A549 (cell line): ENCODE results near the gene RALBP1. TPM values are rescaled to one million over a fixed set of nuclear protein-coding genes. Genes with fewer than 3 reads are reported as not detected.

Experiments used
- ATAC-seq, 2 experiments: fragments of 200-7000 bp in 1 of 2; fragments of >200 bp in 1 of 2; cut with Nextera tagmentation in 1 of 2; cut with Tn5 transposase in 1 of 2; 3 replicates each; pipeline versions ENCODE4 v1.8.0 to v1.9.1; 2018 to 2020; ENCODE audit warnings: mild to moderate bottlenecking in 1 of 2, moderate library complexity in 1 of 2
- CTCF ChIA-PET: fragments of 300-600 bp; sonication (Branson Sonifier 250); formaldehyde crosslinking; extraction: SDS; loops from one replicate; lab custom pipeline; 2021; ENCODE audit warnings: antibody characterized with exemption, inconsistent platforms; lab: Yijun Ruan, JAX
- POLR2A ChIA-PET: fragments of 350-600 bp; formaldehyde crosslinking; extraction: SDS; loops from one replicate; lab custom pipeline; 2021; ENCODE audit warnings: antibody characterized with exemption, inconsistent platforms; lab: Yijun Ruan, JAX
- DNase-seq, 2 experiments: peaks; one replicate each; pipeline versions ENCODE4 v3.0.0 to v3.0.0-alpha.2; 2011 to 2016; ENCODE audit warnings: low read depth in 1 of 2, low spot score in 1 of 2
- FAIRE-seq: peaks from 2 replicates; lab custom pipeline; 2011; peaks lifted over from hg19 to GRCh38; lab: Jason Lieb, UNC
- H3K27ac ChIP-seq, 2 experiments: fragments of >200 bp; sonication (Bioruptor Twin); formaldehyde crosslinking; 3 replicates each; pipeline ENCODE4 v1.5.1; 2016 to 2017
- H3K4me1 ChIP-seq: fragments of >200 bp; sonication (Bioruptor Twin); formaldehyde crosslinking; 3 replicates; pipeline ENCODE4 v1.6.1; 2016
- H3K4me2 ChIP-seq: fragments of >200 bp; sonication (Bioruptor Twin); formaldehyde crosslinking; 3 replicates; pipeline ENCODE4 v1.6.1; 2016
- H3K4me3 ChIP-seq: fragments of >200 bp; sonication (Bioruptor Twin); formaldehyde crosslinking; 3 replicates; pipeline ENCODE4 v1.5.1; 2016
- H3K9me3 ChIP-seq: fragments of >200 bp; sonication (Bioruptor Twin); formaldehyde crosslinking; 3 replicates; pipeline ENCODE4 v1.6.1; 2016
- BCL3 ChIP-seq: fragments of >200 bp; sonication (Bioruptor Twin); formaldehyde crosslinking; IDR thresholded peaks from 3 replicates; pipeline ENCODE4 v1.6.1; 2016
- CBX2 ChIP-seq: fragments of 200-600 bp; sonication (generic); IDR thresholded peaks from 2 replicates; pipeline ENCODE4 v1.6.1; 2016; ENCODE audit warnings: low read depth, mild to moderate bottlenecking, borderline replicate concordance
- CEBPB ChIP-seq, 2 experiments: fragments of >200 bp in 1 of 2; sonication (Bioruptor Twin) in 1 of 2; formaldehyde crosslinking in 1 of 2; IDR thresholded peaks; 2 replicates each; pipeline ENCODE4 v1.6.1; 2012 to 2016
- CHD2 ChIP-seq: fragments of 150-350 bp; IDR thresholded peaks from 2 replicates; pipeline ENCODE4 v1.6.1; 2014; ENCODE audit warnings: low read length; ENCODE audit not compliant: partially characterized antibody
- EHF ChIP-seq: fragments of 250-450 bp; sonication (Bioruptor Pico); IDR thresholded peaks from 2 replicates; pipeline ENCODE4 v1.5.0; 2020; ENCODE audit warnings: mild to moderate bottlenecking
- ELK1 ChIP-seq: fragments of 150-350 bp; IDR thresholded peaks from 2 replicates; pipeline ENCODE4 v1.6.1; 2014; ENCODE audit warnings: low read depth, mild to moderate bottlenecking, low read length
- FOSL2 ChIP-seq, 2 experiments: fragments of 450-650 bp in 1 of 2; fragments of >200 bp in 1 of 2; sonication (Bioruptor Twin) in 1 of 2; formaldehyde crosslinking; IDR thresholded peaks; 2 replicates each; pipeline versions ENCODE4 v1.5.0 to v1.6.1; 2016 to 2020; ENCODE audit warnings: mild to moderate bottlenecking in 1 of 2, moderate library complexity in 1 of 2
- HEYL ChIP-seq: fragments of 250-450 bp; sonication (Bioruptor Pico); IDR thresholded peaks from 2 replicates; pipeline ENCODE4 v1.8.0; 2021; ENCODE audit warnings: mild to moderate bottlenecking, moderate library complexity
- HOXB5 ChIP-seq: fragments of 250-450 bp; sonication (Bioruptor Pico); IDR thresholded peaks from 2 replicates; pipeline ENCODE4 v1.5.0; 2020; ENCODE audit warnings: mild to moderate bottlenecking, moderate library complexity
- JUN ChIP-seq, 2 experiments: fragments of >200 bp; sonication (Bioruptor Twin); formaldehyde crosslinking; IDR thresholded peaks; 2 replicates in 1 of 2; 3 replicates in 1 of 2; pipeline ENCODE4 v1.6.1; 2016 to 2017
- KDM1A ChIP-seq: fragments of 200-600 bp; sonication (generic); IDR thresholded peaks from 2 replicates; pipeline ENCODE4 v1.6.1; 2016; ENCODE audit warnings: low read depth, mild to moderate bottlenecking
- NPAS2 ChIP-seq: fragments of 250-450 bp; sonication (Bioruptor Pico); IDR thresholded peaks from 2 replicates; pipeline ENCODE4 v1.8.0; 2022; ENCODE audit warnings: mild to moderate bottlenecking, moderate library complexity, borderline replicate concordance
- PBX3 ChIP-seq: IDR thresholded peaks from 2 replicates; pipeline ENCODE4 v1.6.1; 2012
- TFCP2L1 ChIP-seq: fragments of 250-450 bp; sonication (Bioruptor Pico); IDR thresholded peaks from 2 replicates; pipeline ENCODE4 v1.5.0; 2021; ENCODE audit warnings: mild to moderate bottlenecking
- TP53 ChIP-seq: fragments of 250-450 bp; sonication (Bioruptor Pico); IDR thresholded peaks from 2 replicates; pipeline ENCODE4 v1.5.0; 2021; ENCODE audit warnings: mild to moderate bottlenecking, moderate library complexity
- ZC3H11A ChIP-seq: fragments of 450-650 bp; IDR thresholded peaks from 2 replicates; pipeline ENCODE4 v1.6.1; 2014; ENCODE audit warnings: antibody characterized with exemption, mild to moderate bottlenecking
- ZFP36 ChIP-seq: fragments of 450-650 bp; IDR thresholded peaks from 2 replicates; pipeline ENCODE4 v1.6.1; 2014; ENCODE audit warnings: borderline replicate concordance; ENCODE audit not compliant: partially characterized antibody
- WGBS: methylation state at CpG from one replicate; pipeline ENCODE4 v1.1.6; 2017; ENCODE audit errors: missing lambda C conversion rate; 5-methylcytosine and 5-hydroxymethylcytosine counted together
- polyA plus RNA-seq, 4 experiments: library from polyadenylated mRNA; depleted of rRNA in 3 of 4; stranded (reverse); fragments of >200 nt; fragmentation: RNase III in 1 of 4; extraction: RNeasy Plus Mini Kit Qiagen cat#74134 plus additional on column Dnase treatment in 1 of 4; gene quantifications; 2 replicates in 3 of 4; 3 replicates in 1 of 4; pipeline ENCODE4 v1.2.3, GENCODE V29; 2011 to 2017
- TF ChIP-seq, protein P1 (sequence below): IDR thresholded peaks from 2 replicates; pipeline ENCODE4 v1.6.1; 2012

RALBP1 gene
- polyA plus RNA-seq, 2 of the 4 experiments (the other 2 are of a cell fraction), result 35.6 to 38.2 TPM

- no peak for DNase-seq
- CTCF ChIA-PET, result no interaction called here
These were observed 51.1 kb downstream of the RALBP1 start for GRCh38 chr18:9526458-9526857.

DNA sequence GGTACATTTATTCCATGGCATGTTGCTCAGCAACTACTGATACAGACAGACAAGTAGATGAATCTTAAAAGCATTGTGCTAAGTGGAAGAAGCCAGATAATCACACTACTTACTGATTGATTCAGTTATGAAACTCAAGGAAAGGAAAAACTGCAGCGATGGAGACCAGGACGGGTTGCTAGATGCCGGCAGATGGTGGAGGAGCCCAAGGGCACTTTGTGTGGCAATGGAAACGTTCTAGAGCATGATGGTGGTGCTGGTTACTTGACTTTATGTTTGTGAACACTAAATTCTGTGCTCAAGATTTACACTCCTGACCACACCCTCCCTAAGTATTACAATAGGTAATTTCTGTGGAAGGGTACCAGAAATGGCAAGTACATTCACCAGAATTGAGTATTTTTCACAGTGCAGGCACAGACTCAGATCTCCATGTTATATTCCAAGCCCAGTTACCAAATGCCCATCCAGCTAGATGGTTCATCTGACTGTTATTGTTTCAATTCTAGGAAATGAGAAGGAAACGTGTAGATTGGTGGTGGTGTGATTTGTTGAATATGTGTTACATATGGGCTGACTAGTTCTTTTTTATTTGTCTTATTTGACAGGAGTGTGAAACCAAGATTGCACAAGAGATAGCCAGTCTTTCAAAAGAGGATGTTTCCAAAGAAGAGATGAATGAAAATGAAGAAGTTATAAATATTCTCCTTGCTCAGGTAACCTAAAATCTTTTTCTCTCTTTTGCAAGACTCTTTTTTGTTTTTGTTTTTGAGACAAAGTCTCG is 55.1 kb downstream of the RALBP1 start:
- CTCF ChIA-PET, result interaction anchor here (0.6 kb wide), 1 partner anchor 24 kb away, joined by 4 read pairs; no protein-coding TSS in a partner anchor
- no peak for DNase-seq
- POLR2A ChIA-PET, result no interaction called here
- 94% methylated on average over 6 of the region's 6 CpGs for WGBS
- peaks cover 5% of the 10 kb centered on the region; the same call in 1 of the 3 replicates for H3K9me3 ChIP-seq
- FAIRE-seq, result no peak
- ATAC-seq, result no peak
- TF ChIP-seq EHF (CRISPR knock-in tag) (no peak), TP53 (no peak), ELK1 (no peak), FOSL2 (IDR thresholded peaks at IDR 0.05) (no peak), FOSL2 (CRISPR knock-in tag; IDR thresholded peaks at IDR 0.05) (no peak), NPAS2 (CRISPR knock-in tag) (no peak), JUN (IDR thresholded peaks at IDR 0.05) (no peak), BCL3 (no peak), CBX2 (no peak), ZFP36 (no peak)
- no peak overlapping the region for H3K4me2 ChIP-seq
- H3K4me1 ChIP-seq, result 0 out of 3 replicates have a peak, but pooled peaks cover 4% of the 10 kb centered on the region
- no peak overlapping the region for H3K27ac ChIP-seq
- H3K4me3 ChIP-seq, result no peak overlapping the region

More at GRCh38 chr18:9526458-9526857, 51.1 kb downstream of the RALBP1 start:
- FAIRE-seq (no peak), ATAC-seq (no peak)
- Histone ChIP-seq H3K4me3 (no peak overlapping the region), H3K4me1 (no peaks in the 10 kb centered on the region), H3K27ac (no peak overlapping the region), H3K4me2 (no peak overlapping the region), H3K9me3 (peaks cover 5% of the 10 kb centered on the region; the same call in 1 of the 3 replicates)
- TF ChIP-seq EHF (CRISPR knock-in tag) (no peak), HEYL (no peak), ZC3H11A (no peak), CEBPB (IDR thresholded peaks at IDR 0.05) (no peak), PBX3 (no peak), CHD2 (no peak)
- TF ChIP-seq, protein P1, sequence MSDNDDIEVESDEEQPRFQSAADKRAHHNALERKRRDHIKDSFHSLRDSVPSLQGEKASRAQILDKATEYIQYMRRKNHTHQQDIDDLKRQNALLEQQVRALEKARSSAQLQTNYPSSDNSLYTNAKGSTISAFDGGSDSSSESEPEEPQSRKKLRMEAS, result no peak
- POLR2A ChIA-PET, result no interaction called here

DNA sequence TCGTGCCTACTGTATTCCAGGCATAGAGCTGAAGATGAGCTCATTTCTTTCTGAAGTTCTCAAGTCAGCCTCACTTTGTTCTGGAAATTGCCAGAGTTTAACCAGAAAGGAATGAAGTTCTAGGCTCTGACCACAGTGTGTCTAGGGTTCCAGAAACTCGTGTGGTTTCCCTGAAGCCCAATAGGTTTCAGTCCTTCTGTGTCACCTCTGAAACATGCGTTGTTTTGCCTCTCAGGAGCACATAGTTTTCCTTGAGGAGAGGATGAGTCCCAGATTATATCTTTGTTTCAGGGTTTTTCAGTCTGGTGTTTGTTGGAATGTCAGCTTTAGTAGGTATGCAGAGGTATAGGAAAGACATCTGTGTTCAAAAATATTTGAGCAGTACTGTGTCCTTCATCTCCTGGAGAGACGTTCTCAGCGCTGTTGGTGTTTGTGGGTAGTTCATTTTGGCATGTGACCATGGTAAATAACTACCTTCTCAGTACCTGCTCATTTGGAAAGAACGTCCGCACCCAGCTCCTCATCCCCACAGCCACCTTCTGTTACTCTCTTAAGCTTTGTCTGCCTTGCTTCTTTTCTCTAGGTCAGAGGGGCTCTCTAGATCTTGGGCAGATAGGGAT is 56.6 kb downstream of the RALBP1 start:
- Histone ChIP-seq H3K9me3 (peaks cover 5% of the 10 kb centered on the region; the same call in 1 of the 3 replicates), H3K4me1 (0 out of 3 replicates have a peak, but pooled peaks cover 7% of the 10 kb centered on the region), H3K4me3 (no peak overlapping the region), H3K4me2 (no peak overlapping the region), H3K27ac (no peak overlapping the region)
- TF ChIP-seq HOXB5 (CRISPR knock-in tag) (no peak), TFCP2L1 (no peak), KDM1A (no peak), JUN (IDR thresholded peaks at IDR 0.05) (no peak)
- FAIRE-seq, result no peak
- no peak for DNase-seq
- 88% methylated on average over 7 of the region's 7 CpGs for WGBS
- ATAC-seq, result no peak
- POLR2A ChIA-PET, result no interaction called here
- CTCF ChIA-PET, result interaction anchor here (0.7 kb wide), 1 partner anchor 28 kb away, joined by 3 read pairs; no protein-coding TSS in a partner anchor
